22Rv1 (cell line): ENCODE data around the gene CRYGN.

Experiments
- ZFX ChIP-seq: fragments of 450-650 bp; IDR thresholded peaks from 2 replicates; pipeline ENCODE4 v1.6.1; 2017; ENCODE audit warnings: antibody characterized with exemption, borderline replicate concordance
- TF ChIP-seq, protein P1 (sequence below): fragments of 450-650 bp; IDR thresholded peaks from 2 replicates; pipeline ENCODE4 v1.5.1; 2017; ENCODE audit warnings: mild to moderate bottlenecking

DNA sequence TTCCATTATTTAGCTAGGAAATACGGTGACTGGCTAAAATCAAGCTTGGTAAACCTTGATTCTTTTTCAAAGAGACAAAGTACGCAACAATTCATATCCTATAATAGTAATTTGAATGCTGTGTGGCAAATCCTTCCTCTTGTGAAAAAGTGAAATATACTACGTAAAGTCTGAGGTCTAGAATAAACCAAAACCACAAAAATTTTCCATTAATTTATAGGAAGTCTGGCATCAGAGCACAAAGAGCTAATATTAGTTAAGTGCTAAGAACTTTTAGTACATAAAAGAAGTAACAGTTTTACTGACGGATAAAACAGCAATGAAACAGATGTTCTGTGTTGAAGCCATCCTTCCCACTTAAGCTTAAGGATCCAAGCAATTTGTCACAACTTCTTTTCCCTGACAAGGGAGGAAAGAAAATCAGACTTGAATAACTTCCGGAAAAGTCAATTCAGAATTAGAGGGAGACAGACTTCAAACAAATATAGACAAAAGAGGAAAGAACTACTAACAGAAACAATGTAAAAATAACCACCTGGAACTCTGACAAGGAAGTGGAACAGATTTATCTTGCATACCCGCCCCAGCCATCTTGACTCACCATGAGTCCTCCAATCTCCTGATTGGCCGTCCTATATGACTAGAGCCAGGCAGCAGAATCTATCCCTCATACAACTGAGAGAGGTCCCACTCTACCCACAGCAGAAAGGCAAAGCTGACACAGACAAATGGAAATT lies 45.2 kb upstream of the CRYGN start:
- TF ChIP-seq, protein P1, sequence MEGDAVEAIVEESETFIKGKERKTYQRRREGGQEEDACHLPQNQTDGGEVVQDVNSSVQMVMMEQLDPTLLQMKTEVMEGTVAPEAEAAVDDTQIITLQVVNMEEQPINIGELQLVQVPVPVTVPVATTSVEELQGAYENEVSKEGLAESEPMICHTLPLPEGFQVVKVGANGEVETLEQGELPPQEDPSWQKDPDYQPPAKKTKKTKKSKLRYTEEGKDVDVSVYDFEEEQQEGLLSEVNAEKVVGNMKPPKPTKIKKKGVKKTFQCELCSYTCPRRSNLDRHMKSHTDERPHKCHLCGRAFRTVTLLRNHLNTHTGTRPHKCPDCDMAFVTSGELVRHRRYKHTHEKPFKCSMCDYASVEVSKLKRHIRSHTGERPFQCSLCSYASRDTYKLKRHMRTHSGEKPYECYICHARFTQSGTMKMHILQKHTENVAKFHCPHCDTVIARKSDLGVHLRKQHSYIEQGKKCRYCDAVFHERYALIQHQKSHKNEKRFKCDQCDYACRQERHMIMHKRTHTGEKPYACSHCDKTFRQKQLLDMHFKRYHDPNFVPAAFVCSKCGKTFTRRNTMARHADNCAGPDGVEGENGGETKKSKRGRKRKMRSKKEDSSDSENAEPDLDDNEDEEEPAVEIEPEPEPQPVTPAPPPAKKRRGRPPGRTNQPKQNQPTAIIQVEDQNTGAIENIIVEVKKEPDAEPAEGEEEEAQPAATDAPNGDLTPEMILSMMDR, result no peak
- no peak for TF ChIP-seq ZFX
